HepG2 (cell line): Measurements from ENCODE around the gene SEC16A.

ENCODE experiments used
- CTCF ChIP-seq: sonication (generic); formaldehyde crosslinking; IDR thresholded peaks from 2 replicates; pipeline ENCODE4 v1.5.0; 2020; ENCODE audit warnings: mild to moderate bottlenecking, missing genetic modification reagents, moderate library complexity
- GABPA ChIP-seq, 2 experiments: IDR thresholded peaks; 2 replicates each; pipeline ENCODE4 v1.6.1; 2011 to 2016; ENCODE audit warnings: low read depth in 2 of 2, low read length in 1 of 2, missing biosample characterization in 1 of 2, missing genetic modification characterization in 1 of 2
- MAX ChIP-seq: IDR thresholded peaks from 2 replicates; pipeline ENCODE4 v1.6.1; 2012; ENCODE audit warnings: inconsistent platforms
- MTA1 ChIP-seq: sonication (generic); formaldehyde crosslinking; IDR thresholded peaks from 2 replicates; pipeline ENCODE4 v1.4.0; 2020; ENCODE audit warnings: missing genetic modification reagents, mild to moderate bottlenecking, borderline replicate concordance
- PHF20 ChIP-seq: sonication (generic); formaldehyde crosslinking; IDR thresholded peaks from 2 replicates; pipeline ENCODE4 v1.5.0; 2020; ENCODE audit warnings: mild to moderate bottlenecking, missing genetic modification reagents
- POLR2A ChIP-seq, 2 experiments: IDR thresholded peaks; 2 replicates each; pipeline ENCODE4 v1.6.1; 2011; ENCODE audit warnings: low read depth in 2 of 2, low read length in 2 of 2, mild to moderate bottlenecking in 1 of 2, moderate library complexity in 1 of 2; ENCODE audit not compliant: insufficient read depth in 1 of 2
- RXRA ChIP-seq: sonication (generic); formaldehyde crosslinking; IDR thresholded peaks from 2 replicates; pipeline ENCODE4 v1.5.1; 2020; ENCODE audit warnings: missing genetic modification reagents
- ZNF232 ChIP-seq: sonication (generic); formaldehyde crosslinking; IDR thresholded peaks from 2 replicates; pipeline ENCODE4 v1.4.0; 2020; ENCODE audit warnings: missing genetic modification reagents, borderline replicate concordance

DNA sequence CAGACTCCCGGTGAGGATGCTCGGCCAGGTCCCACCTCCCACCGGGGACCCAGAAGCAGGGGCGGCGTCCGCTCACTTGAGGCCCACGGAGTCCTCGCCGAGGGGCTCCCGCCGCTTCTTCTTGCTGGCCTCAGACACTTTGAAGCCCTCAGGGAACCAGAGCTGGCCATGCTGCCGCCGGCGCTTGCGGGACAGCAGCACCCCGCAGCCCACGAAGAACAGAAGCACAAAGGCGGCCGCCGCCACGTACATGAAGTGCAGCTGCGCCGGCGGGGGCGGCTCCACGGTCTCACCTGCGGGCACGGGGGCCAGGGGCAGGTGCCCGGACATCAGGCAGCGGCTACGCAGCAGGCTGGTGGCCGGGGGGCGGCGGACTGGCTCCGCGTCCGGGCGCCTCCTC, 19.4 kb upstream of the SEC16A start:
- no peak for TF ChIP-seq CTCF (CRISPR knock-in tag)
- TF ChIP-seq RXRA, result no peak
- no peak for TF ChIP-seq PHF20 (CRISPR knock-in tag)
- TF ChIP-seq MTA1 (CRISPR knock-in tag), result no peak
- TF ChIP-seq POLR2A (IDR thresholded peaks at IDR 0.05; ENCODE audit: insufficient read depth in 1 of 2, low read depth in 2 of 2, low read length in 2 of 2), result no peak
- no peak for TF ChIP-seq MAX
- TF ChIP-seq GABPA (IDR thresholded peaks at IDR 0.05; ENCODE audit: low read depth, low read length), result no peak
- TF ChIP-seq GABPA (CRISPR knock-in tag; IDR thresholded peaks at IDR 0.05; ENCODE audit: low read depth), result no peak
- no peak for TF ChIP-seq ZNF232 (CRISPR knock-in tag)
